ENCODE measurements around the gene THAP3. TPM values are rescaled to one million over a fixed set of nuclear protein-coding genes. Genes with fewer than 3 reads are reported as not detected.
"Not testable (repeated sequence)": the region's sequence is repeated elsewhere in the genome, so short reads cannot be mapped to it uniquely, and the experiment has no call there.

THAP3 gene
- total and polyA plus RNA-seq, 5 donors from 2014 or later: 14.3 to 32.9 (median 23.5) TPM

- H3K27ac Mint-ChIP-seq: no peak overlapping the region
Observed at GRCh38 chr1:6638226-6638625, 13.6 kb downstream of the THAP3 start.

GRCh38 chr1:6640867-6641266, 16.2 kb downstream of the THAP3 start:
- not testable (repeated sequence) for ATAC-seq (ENCODE audit: low read depth in 2 of 2)

More at GRCh38 chr1:6638226-6638625, 13.6 kb downstream of the THAP3 start:
- H3K27ac ChIP-seq (ENCODE audit: insufficient read depth, low read length, poor library complexity, severe bottlenecking): no peak overlapping the region
- no peaks in the 10 kb centered on the region for H3K4me1 ChIP-seq (ENCODE audit: control insufficient read depth, insufficient read depth, low read length, poor library complexity, severe bottlenecking)
- H3K36me3 ChIP-seq (ENCODE audit: control insufficient read depth, insufficient read depth, low read length): peaks cover 45% of the 10 kb centered on the region
- no peaks in the 10 kb centered on the region for H3K9me3 ChIP-seq (ENCODE audit: control insufficient read depth in 2 of 2, low read length in 2 of 2)
- no peaks in the 10 kb centered on the region for H3K9me3 Mint-ChIP-seq
- DNase-seq (no peak), ATAC-seq (ENCODE audit: low read depth in 2 of 2) (no peak)
- no peaks in the 10 kb centered on the region for H3K27me3 Mint-ChIP-seq
- no peaks in the 10 kb centered on the region for H3K27me3 ChIP-seq (ENCODE audit: control insufficient read depth, insufficient read depth, low read length)
- peaks cover 42% of the 10 kb centered on the region for H3K36me3 Mint-ChIP-seq
- no peaks in the 10 kb centered on the region for H3K4me1 Mint-ChIP-seq
- no peak overlapping the region for H3K4me3 ChIP-seq (ENCODE audit: low read depth, low read length)
- no peak overlapping the region for H3K4me3 Mint-ChIP-seq

GRCh38 chr1:6645018-6645417, 20.4 kb downstream of the THAP3 start:
- H3K36me3 Mint-ChIP-seq: peaks cover 24% of the 10 kb centered on the region
- ATAC-seq (ENCODE audit: low read depth in 2 of 2): no peak
- Histone ChIP-seq H3K27ac (ENCODE audit: insufficient read depth, low read length, poor library complexity, severe bottlenecking) (no peak overlapping the region), H3K4me3 (ENCODE audit: low read depth, low read length) (no peak overlapping the region), H3K9me3 (ENCODE audit: control insufficient read depth in 2 of 2, low read length in 2 of 2) (no peaks in the 10 kb centered on the region), H3K36me3 (ENCODE audit: control insufficient read depth, insufficient read depth, low read length) (peaks cover 8% of the 10 kb centered on the region), H3K4me1 (ENCODE audit: control insufficient read depth, insufficient read depth, low read length, poor library complexity, severe bottlenecking) (peaks cover 3% of the 10 kb centered on the region), H3K27me3 (ENCODE audit: control insufficient read depth, insufficient read depth, low read length) (no peaks in the 10 kb centered on the region)
- H3K4me3 Mint-ChIP-seq: no peak overlapping the region
- no peaks in the 10 kb centered on the region for H3K27me3 Mint-ChIP-seq
- H3K4me1 Mint-ChIP-seq: peaks cover 0 to 6% (median 1%) of the 10 kb centered on the region in 4 donors
- H3K27ac Mint-ChIP-seq: no peak overlapping the region
- DNase-seq: no peak
- no peaks in the 10 kb centered on the region for H3K9me3 Mint-ChIP-seq

More at GRCh38 chr1:6640867-6641266, 16.2 kb downstream of the THAP3 start:
- not testable (repeated sequence) for H3K4me3 Mint-ChIP-seq; H3K4me1 Mint-ChIP-seq; DNase-seq; H3K27ac ChIP-seq (ENCODE audit: insufficient read depth, low read length, poor library complexity, severe bottlenecking); H3K4me3 ChIP-seq (ENCODE audit: low read depth, low read length); H3K27me3 Mint-ChIP-seq; H3K27me3 ChIP-seq (ENCODE audit: control insufficient read depth, insufficient read depth, low read length); H3K9me3 ChIP-seq (ENCODE audit: control insufficient read depth in 2 of 2, low read length in 2 of 2); H3K9me3 Mint-ChIP-seq; H3K4me1 ChIP-seq (ENCODE audit: control insufficient read depth, insufficient read depth, low read length, poor library complexity, severe bottlenecking)
- H3K36me3 ChIP-seq (ENCODE audit: control insufficient read depth, insufficient read depth, low read length): peaks cover 33% of the 10 kb centered on the region
- Mint-ChIP-seq H3K36me3 (peaks cover 39% of the 10 kb centered on the region), H3K27ac (peak overlapping the region in 1 of 3 donors; percentile 76)

GRCh38 chr1:6646499-6647148, 22.0 kb downstream of the THAP3 start:
- Histone ChIP-seq H3K27ac (ENCODE audit: insufficient read depth, low read length, poor library complexity, severe bottlenecking) (no peak overlapping the region), H3K27me3 (ENCODE audit: control insufficient read depth, insufficient read depth, low read length) (no peaks in the 10 kb centered on the region), H3K9me3 (ENCODE audit: control insufficient read depth in 2 of 2, low read length in 2 of 2) (no peaks in the 10 kb centered on the region), H3K4me1 (ENCODE audit: control insufficient read depth, insufficient read depth, low read length, poor library complexity, severe bottlenecking) (peaks cover 3% of the 10 kb centered on the region), H3K36me3 (ENCODE audit: control insufficient read depth, insufficient read depth, low read length) (peaks cover 13% of the 10 kb centered on the region), H3K4me3 (ENCODE audit: low read depth, low read length) (no peak overlapping the region)
- ATAC-seq (ENCODE audit: low read depth in 2 of 2): peak; percentile 28 to 55
- Mint-ChIP-seq H3K9me3 (no peaks in the 10 kb centered on the region), H3K36me3 (peaks cover 28% of the 10 kb centered on the region), H3K27me3 (no peaks in the 10 kb centered on the region), H3K27ac (no peak overlapping the region), H3K4me3 (peak overlapping the region in 1 of 4 donors; percentile 10), H3K4me1 (peaks cover 0 to 6% (median 1%) of the 10 kb centered on the region in 4 donors)
- DNase-seq: peak; percentile 10 to 69 (median 60)

GRCh38 chr1:6648556-6648955, 23.9 kb downstream of the THAP3 start:
- Histone ChIP-seq H3K27me3 (ENCODE audit: control insufficient read depth, insufficient read depth, low read length) (no peaks in the 10 kb centered on the region), H3K27ac (ENCODE audit: insufficient read depth, low read length, poor library complexity, severe bottlenecking) (no peak overlapping the region), H3K9me3 (ENCODE audit: control insufficient read depth in 2 of 2, low read length in 2 of 2) (no peaks in the 10 kb centered on the region), H3K36me3 (ENCODE audit: control insufficient read depth, insufficient read depth, low read length) (peaks cover 29% of the 10 kb centered on the region), H3K4me3 (ENCODE audit: low read depth, low read length) (no peak overlapping the region), H3K4me1 (ENCODE audit: control insufficient read depth, insufficient read depth, low read length, poor library complexity, severe bottlenecking) (peaks cover 3% of the 10 kb centered on the region)
- H3K9me3 Mint-ChIP-seq: no peaks in the 10 kb centered on the region
- no peak overlapping the region for H3K27ac Mint-ChIP-seq
- H3K36me3 Mint-ChIP-seq: peaks cover 18% of the 10 kb centered on the region
- peaks cover 0 to 6% (median 1%) of the 10 kb centered on the region in 4 donors for H3K4me1 Mint-ChIP-seq
- ATAC-seq (ENCODE audit: low read depth in 2 of 2): no peak
- no peak for DNase-seq
- H3K4me3 Mint-ChIP-seq: no peak overlapping the region
- H3K27me3 Mint-ChIP-seq: no peaks in the 10 kb centered on the region

GRCh38 chr1:6651909-6652308, 27.2 kb downstream of the THAP3 start:
- ATAC-seq (ENCODE audit: low read depth in 2 of 2) (no peak), DNase-seq (no peak)
- no peaks in the 10 kb centered on the region for H3K4me1 ChIP-seq (ENCODE audit: control insufficient read depth, insufficient read depth, low read length, poor library complexity, severe bottlenecking)
- no peak overlapping the region for H3K4me3 Mint-ChIP-seq
- H3K4me1 Mint-ChIP-seq: peaks cover 0 to 4% (median 0%) of the 10 kb centered on the region in 4 donors
- no peak overlapping the region for H3K27ac Mint-ChIP-seq
- H3K27me3 ChIP-seq (ENCODE audit: control insufficient read depth, insufficient read depth, low read length): no peaks in the 10 kb centered on the region
- H3K4me3 ChIP-seq (ENCODE audit: low read depth, low read length): no peak overlapping the region
- no peaks in the 10 kb centered on the region for H3K9me3 ChIP-seq (ENCODE audit: control insufficient read depth in 2 of 2, low read length in 2 of 2)
- H3K36me3 Mint-ChIP-seq: peaks cover 21% of the 10 kb centered on the region
- no peak overlapping the region for H3K27ac ChIP-seq (ENCODE audit: insufficient read depth, low read length, poor library complexity, severe bottlenecking)
- H3K27me3 Mint-ChIP-seq: no peaks in the 10 kb centered on the region
- H3K9me3 Mint-ChIP-seq: no peaks in the 10 kb centered on the region
- peaks cover 31% of the 10 kb centered on the region for H3K36me3 ChIP-seq (ENCODE audit: control insufficient read depth, insufficient read depth, low read length)

- Mint-ChIP-seq H3K36me3 (peaks cover 24% of the 10 kb centered on the region), H3K27me3 (no peaks in the 10 kb centered on the region), H3K27ac (peak overlapping the region in 1 of 3 donors; percentile 25), H3K4me3 (no peak overlapping the region), H3K4me1 (peaks cover 0 to 5% (median 0%) of the 10 kb centered on the region in 4 donors), H3K9me3 (no peaks in the 10 kb centered on the region)
- Histone ChIP-seq H3K36me3 (ENCODE audit: control insufficient read depth, insufficient read depth, low read length) (peaks cover 31% of the 10 kb centered on the region), H3K4me3 (ENCODE audit: low read depth, low read length) (no peak overlapping the region), H3K9me3 (ENCODE audit: control insufficient read depth in 2 of 2, low read length in 2 of 2) (no peaks in the 10 kb centered on the region), H3K27me3 (ENCODE audit: control insufficient read depth, insufficient read depth, low read length) (no peaks in the 10 kb centered on the region), H3K27ac (ENCODE audit: insufficient read depth, low read length, poor library complexity, severe bottlenecking) (no peak overlapping the region), H3K4me1 (ENCODE audit: control insufficient read depth, insufficient read depth, low read length, poor library complexity, severe bottlenecking) (no peaks in the 10 kb centered on the region)
- ATAC-seq (ENCODE audit: low read depth in 2 of 2) (no peak), DNase-seq (no peak)
Observed at GRCh38 chr1:6652986-6653385, 28.3 kb downstream of the THAP3 start.
